ENCODE results near the gene PTGDR2.
A peak's percentile ranks its signal among the peaks of the same experiment; 100 is the strongest.

The PTGDR2 gene

GRCh38 chr11:60872124-60872960 is 16.6 kb upstream of the PTGDR2 start:
- DNase-seq (ENCODE audit: low read depth), result peak; percentile 38
- H3K4me3 ChIP-seq (ENCODE audit: low read depth, low read length), result no peak overlapping the region
- TF ChIP-seq CTCF (IDR thresholded peaks at IDR 0.05; ENCODE audit: low read depth, low read length) (no peak), POLR2A (IDR thresholded peaks at IDR 0.05; ENCODE audit: extremely low read depth, insufficient read length) (no peak), MAX (IDR thresholded peaks at IDR 0.05; ENCODE audit: low read depth, low read length) (no peak), MYC (IDR thresholded peaks at IDR 0.05; ENCODE audit: low read depth, low read length) (no peak)

- TF ChIP-seq MAX (IDR thresholded peaks at IDR 0.05; ENCODE audit: low read depth, low read length) (no peak), POLR2A (IDR thresholded peaks at IDR 0.05; ENCODE audit: extremely low read depth, insufficient read length) (no peak), MYC (IDR thresholded peaks at IDR 0.05; ENCODE audit: low read depth, low read length) (no peak), CTCF (IDR thresholded peaks at IDR 0.05; ENCODE audit: low read depth, low read length) (no peak)
- peak; percentile 27 for DNase-seq (ENCODE audit: low read depth)
- H3K4me3 ChIP-seq (ENCODE audit: low read depth, low read length), result no peak overlapping the region
These were observed 15.8 kb upstream of the PTGDR2 start for GRCh38 chr11:60871378-60872061.

DNA sequence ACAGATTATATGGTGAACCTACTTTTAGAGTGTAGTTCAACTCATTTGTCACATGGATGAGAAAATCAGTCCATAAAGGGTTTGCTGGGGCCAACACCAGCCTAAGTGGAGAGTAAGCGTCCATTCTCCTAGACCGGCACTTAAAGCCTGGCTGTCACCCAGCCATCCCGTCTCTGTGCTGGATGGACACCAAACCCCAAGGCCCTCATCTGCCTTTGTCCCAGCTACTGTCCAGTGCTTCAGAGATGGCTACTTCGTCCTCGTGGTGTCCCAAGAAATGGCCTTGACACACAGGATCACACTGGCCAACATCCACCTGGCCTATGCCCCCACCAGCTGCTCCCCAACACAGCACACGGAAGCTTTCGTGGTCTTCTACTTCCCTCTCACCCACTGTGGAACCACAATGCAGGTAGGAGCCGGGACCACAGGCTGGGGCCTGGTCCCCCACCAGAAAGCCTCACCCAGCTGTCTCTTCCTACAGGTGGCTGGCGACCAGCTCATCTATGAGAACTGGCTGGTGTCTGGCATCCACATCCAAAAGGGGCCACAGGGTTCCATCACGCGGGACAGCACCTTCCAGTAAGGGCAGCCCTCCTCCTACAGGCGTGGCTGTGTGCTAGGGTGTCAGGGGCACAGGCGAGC is 15.1 kb upstream of the PTGDR2 start:
- DNase-seq (ENCODE audit: low read depth), result no peak
- TF ChIP-seq MAX (IDR thresholded peaks at IDR 0.05; ENCODE audit: low read depth, low read length) (no peak), MYC (IDR thresholded peaks at IDR 0.05; ENCODE audit: low read depth, low read length) (no peak), CTCF (IDR thresholded peaks at IDR 0.05; ENCODE audit: low read depth, low read length) (no peak), POLR2A (IDR thresholded peaks at IDR 0.05; ENCODE audit: extremely low read depth, insufficient read length) (no peak)
- no peak overlapping the region for H3K4me3 ChIP-seq (ENCODE audit: low read depth, low read length)

GRCh38 chr11:60870276-60870675 is 14.5 kb upstream of the PTGDR2 start:
- TF ChIP-seq MYC (IDR thresholded peaks at IDR 0.05; ENCODE audit: low read depth, low read length) (no peak), MAX (IDR thresholded peaks at IDR 0.05; ENCODE audit: low read depth, low read length) (no peak), CTCF (IDR thresholded peaks at IDR 0.05; ENCODE audit: low read depth, low read length) (no peak), POLR2A (IDR thresholded peaks at IDR 0.05; ENCODE audit: extremely low read depth, insufficient read length) (no peak)
- DNase-seq (ENCODE audit: low read depth), result no peak
- no peak overlapping the region for H3K4me3 ChIP-seq (ENCODE audit: low read depth, low read length)

- DNase-seq (ENCODE audit: low read depth), result no peak
- TF ChIP-seq MYC (IDR thresholded peaks at IDR 0.05; ENCODE audit: low read depth, low read length) (no peak), MAX (IDR thresholded peaks at IDR 0.05; ENCODE audit: low read depth, low read length) (no peak), CTCF (IDR thresholded peaks at IDR 0.05; ENCODE audit: low read depth, low read length) (no peak), POLR2A (IDR thresholded peaks at IDR 0.05; ENCODE audit: extremely low read depth, insufficient read length) (no peak)
- no peak overlapping the region for H3K4me3 ChIP-seq (ENCODE audit: low read depth, low read length)
These were observed 13.7 kb upstream of the PTGDR2 start for GRCh38 chr11:60869451-60869825.

Data from NB4 (cell line).